HK-2 (cell line): ENCODE results near the gene TMEM191C.
"Not testable (repeated sequence)": the region's sequence is repeated elsewhere in the genome, so short reads cannot be mapped to it uniquely, and the experiment has no call there.

Experiments
- DNase-seq: peaks from one replicate; pipeline ENCODE4 v3.0.0-alpha.2; 2018; ENCODE audit not compliant: unreplicated experiment

The TMEM191C gene

GRCh38 chr22:21467337-21468193 is at the start of gene TMEM191C:
Gene TMEM191C, plus strand, starts transcription at chr22:21467387. Its CDS starts 73 bp downstream, at chr22:21467460.
- not testable (repeated sequence) for DNase-seq

DNA sequence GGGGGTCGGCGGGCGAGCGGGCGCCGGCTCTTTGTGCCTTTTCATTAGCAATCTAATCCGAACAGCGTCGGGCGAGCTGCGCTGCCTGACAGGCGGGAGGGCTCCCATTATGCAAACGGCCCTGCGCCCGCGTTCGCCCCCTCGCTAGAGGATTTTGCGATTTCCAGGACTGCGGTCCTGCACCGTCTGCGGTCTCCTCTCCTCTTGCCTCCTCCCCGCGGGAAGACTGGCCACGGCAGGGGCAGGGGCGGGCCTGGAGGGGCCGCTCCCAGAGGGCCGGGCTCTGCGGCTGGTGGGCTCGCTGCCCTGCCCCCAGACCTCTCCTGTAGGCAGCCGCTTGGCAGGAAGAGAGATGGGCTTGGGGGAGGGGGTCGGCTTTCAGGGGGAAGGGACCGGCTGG is 49.3 kb upstream of the TMEM191C start:
- DNase-seq = not testable (repeated sequence)

- DNase-seq = not testable (repeated sequence)
Measured at GRCh38 chr22:21418974-21419638, 48.1 kb upstream of the TMEM191C start.

GRCh38 chr22:21420180-21420763 is 46.9 kb upstream of the TMEM191C start:
- DNase-seq = not testable (repeated sequence)

DNA sequence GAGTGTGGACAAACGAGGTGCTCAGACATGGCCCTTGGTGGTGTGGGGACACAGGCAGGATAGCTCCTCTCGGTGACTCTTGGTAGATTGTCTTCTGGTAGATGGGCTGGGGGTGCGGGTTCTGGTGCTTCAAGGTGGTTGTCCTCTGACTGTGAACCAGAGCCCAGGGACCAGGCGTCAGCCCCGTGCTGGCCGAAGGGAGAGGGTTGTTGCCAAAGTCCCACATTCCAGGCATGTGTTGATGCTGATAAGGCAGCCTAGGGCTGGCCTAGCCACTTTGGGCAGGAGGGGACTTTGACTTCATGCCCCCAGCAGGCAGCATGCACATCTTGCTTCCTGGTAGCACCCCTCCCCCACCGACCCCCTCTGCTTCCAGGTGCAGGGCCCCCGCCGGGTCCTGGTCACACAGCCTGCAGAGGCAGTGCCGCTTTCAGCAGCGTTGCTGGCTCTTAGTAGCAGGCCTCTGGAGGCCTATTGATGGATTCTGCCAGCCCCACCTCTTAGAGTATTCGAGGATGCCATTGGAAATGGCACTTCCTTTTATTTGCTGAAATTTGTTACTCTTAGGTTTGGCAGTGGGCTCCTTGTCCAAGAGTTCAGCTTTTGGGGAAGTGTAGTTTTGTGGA is 43.0 kb upstream of the TMEM191C start:
- not testable (repeated sequence) for DNase-seq

DNA sequence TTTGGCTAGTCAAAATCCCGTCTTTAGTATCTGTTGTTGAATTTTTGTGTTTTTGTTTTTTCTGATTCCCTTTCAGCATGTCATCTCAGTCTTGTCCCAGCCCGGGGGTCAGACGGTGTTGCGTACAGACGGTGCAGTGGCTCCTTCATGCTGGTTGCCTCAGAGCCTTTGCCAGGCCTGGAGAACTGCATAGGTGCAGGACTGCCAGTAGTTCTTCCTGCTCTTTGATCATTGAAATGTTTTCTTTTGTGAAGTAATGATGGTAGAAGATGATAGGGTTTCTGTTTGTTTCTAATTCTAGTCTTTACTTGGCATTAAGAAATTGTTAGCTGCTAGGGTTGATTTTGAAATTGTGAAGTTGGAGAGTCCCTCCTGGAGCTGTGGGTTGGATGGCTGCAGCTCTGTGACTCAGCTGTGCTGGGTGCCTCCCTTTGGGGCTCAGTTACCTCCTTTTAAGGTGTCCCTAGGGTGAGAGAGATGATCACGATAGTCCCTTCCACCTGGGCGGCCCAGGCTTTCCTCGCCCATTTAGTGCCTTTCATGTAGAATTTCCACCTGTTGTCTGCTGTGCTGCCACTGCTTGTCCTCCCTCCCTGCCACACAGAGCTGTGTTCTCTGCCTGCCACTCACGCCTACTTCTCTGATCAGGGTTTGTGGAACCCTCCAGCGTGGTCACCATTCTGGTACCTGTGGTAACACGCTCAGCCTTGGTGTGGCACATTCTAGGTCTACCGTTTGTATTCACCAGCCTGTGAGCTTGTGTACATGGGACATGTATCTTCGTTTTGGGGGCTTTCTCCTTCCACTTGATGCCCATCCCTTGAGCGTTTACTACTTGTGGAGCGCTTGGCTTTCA is 32.6 kb upstream of the TMEM191C start:
- not testable (repeated sequence) for DNase-seq

DNA sequence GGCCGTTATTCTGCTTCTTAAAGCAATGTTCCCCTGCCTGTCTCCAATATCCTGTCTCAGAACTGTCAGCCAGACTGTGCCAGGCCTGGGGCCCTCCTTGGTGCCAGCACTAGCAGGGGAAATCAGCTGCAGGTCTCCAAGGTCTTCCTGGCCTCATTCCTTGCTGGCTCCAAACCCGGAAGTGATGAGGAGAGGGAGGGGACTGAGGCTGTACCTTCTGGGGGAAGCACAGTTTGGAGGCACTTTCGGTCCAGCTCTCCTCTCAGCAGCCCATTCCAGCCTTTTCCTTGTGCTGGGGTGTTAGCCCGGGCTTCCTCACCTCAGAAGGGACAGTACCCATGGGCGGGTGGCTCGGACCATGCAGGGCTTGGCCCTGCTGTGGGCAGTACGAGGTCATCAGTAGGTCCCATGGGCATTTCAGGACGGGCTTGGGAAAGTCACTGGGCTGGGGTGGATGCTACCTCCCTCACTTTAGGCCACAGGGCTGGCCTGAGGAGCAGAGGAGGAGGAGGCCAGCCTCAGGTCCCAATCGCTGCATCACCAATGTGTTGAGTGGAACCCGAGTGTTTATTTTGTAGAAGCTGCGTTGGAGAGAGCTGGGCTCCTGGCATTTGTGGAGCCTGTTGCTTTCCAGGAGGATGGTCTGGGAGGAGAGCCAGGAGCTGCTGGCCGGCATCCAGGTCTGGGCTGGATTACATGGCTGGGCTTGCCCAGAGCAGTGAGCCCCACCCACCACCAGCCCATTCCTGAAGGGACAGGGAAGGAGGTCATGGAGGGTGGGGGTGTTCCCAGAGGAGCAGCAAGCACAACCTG is 31.0 kb upstream of the TMEM191C start:
- DNase-seq = not testable (repeated sequence)

DNA sequence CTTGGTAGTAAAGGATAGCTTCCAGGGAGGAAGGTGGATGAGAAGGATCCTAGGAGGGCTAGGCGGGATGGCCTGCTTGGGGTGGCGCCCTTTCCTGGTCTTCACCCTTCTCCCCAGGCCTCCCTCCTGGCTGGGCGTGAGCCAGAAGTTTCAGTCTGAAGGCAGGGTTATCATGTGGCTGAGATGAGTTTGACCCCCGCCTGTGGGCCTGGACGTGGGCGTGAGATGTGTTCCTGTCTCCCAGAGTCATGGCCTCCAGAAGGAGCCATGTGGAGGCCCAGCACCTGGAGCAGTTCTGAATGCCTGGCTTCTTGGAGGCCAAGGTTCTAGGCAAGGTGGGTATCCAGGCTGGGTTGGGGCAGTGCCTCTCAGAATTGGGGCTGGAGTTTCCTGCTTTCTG is 29.2 kb upstream of the TMEM191C start:
- DNase-seq = not testable (repeated sequence)

- DNase-seq = not testable (repeated sequence)
Measured at GRCh38 chr22:21440018-21440636, 27.1 kb upstream of the TMEM191C start.

DNA sequence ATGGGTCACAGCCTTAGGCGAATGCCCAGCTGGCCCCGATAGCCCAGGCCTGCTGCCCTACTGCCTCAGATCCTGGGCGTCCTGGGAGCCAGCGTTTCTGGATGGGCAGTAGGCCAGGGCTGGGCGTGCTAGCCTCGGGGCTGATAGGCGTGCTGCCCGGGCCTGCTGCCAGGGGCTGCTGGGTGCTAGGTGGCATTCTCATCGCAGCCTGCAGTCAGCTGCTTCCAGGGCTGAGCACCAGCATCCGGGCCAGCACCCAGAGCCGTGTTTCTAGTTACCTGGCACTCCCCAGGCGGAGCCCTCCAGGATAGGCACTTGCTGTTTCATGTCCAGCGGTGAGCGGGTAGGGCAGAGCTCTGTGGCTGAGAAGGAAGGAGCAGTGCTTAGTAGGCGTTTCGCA is 26.5 kb upstream of the TMEM191C start:
- not testable (repeated sequence) for DNase-seq

- not testable (repeated sequence) for DNase-seq
Measured at GRCh38 chr22:21441170-21441569, 26.0 kb upstream of the TMEM191C start.

DNA sequence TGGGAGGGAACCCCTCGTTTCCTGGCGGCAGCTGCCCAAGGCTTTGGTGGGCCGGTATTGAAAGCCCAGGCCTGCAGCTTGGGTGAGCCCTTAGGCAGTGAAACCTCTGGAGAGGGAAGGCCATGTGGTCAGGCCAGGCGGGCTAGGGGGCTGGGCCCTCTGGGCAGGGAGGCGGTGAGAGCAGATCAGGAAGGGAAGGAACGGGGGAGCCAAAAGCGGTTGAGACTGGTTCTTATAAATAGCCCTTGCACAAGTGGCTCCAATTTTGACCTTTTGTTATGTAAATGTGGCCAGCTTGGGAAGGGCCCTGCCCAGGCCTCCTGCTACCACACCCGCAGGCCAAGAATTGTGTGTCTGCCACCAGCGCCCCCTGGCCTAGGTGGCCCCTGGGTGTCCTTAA is 25.1 kb upstream of the TMEM191C start:
- not testable (repeated sequence) for DNase-seq

DNA sequence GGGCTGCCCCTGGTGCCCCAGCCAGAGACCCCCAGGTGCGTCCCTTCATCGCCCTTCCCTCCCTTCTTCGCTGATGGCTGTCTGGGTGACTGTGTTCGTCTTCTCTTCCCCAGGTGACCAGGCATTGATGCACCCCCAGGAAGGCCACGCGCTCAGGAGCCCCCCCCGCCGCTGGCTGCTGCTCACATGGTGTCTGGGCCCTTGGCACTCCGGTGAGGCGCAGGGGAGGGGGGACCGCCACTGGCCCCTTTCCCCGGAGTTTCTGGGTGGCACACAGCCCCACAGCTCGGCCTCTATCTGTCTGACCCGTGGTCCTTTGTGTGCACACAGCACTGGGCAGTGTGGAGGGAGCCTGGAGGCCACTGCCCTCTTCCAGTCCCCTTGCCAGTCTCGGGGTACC is 24.5 kb upstream of the TMEM191C start:
- DNase-seq = not testable (repeated sequence)

DNA sequence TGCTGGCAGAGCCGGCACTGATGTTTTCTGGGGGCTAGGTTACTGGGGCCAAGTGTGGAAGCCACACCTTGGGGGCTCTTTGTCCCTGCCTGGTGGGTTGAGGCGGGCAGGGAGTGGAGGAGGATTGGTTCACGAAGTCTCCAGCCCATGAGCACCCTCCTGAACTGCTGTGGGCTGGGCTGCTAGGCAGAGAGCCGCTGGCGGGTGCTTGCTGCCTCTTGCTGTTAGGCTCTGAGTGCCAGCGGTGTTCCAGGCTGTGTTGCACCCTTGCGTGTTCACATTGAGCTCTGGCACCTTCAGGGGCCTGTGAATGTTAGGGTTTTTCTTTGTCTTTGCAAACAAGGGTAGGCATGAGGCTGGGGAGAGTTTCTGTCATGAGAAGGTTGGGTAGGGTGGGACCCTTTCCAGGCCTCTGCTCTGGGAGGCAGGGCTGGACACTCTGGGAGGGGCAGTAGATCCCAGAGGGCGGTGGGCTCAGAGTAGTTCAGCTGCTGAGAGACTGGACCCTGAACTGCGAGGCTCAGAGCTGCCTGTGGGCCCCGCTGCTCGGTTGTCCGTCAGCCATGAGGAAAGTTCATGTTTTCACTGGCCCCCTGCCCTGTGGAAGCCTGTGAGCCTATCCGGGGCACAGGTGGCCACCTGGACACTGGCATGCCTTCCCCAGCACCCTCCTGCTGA is 24.0 kb upstream of the TMEM191C start:
- DNase-seq = no peak

DNA sequence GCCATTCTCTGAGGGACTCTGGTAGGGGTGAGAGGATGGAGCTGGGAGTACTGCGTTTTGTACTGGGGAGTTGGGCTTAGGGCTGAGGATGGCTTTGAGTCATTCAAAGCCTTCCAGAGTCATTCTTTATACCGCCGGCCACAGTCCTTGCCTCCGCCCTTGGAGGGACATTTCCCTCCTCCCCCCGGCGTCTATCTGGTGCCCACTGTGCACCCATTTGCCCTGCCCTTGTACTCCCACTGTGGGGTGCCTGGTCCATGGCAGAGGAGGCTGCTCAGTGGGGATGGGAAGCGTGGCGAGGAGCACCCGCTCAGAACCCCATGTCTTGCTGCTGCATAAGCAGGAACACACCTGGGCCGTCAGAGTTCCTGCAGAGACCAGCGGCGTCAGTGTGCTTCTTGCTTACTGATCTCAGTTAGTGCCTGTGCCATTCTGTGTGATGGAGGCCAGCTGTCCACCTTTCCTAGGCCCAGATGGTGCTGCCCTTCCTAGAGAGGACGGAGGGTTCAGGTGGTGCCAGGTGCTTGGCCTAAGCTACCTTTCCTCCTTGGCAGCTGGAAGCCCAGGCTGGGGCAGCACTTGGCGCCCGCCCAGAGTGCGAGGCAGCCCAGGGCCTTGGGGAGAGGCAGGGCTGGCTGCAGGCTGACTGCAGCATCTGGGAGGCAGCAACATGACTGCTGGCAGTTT is 23.3 kb upstream of the TMEM191C start:
- no peak for DNase-seq

GRCh38 chr22:21444701-21445436 is 22.3 kb upstream of the TMEM191C start:
- no peak for DNase-seq

DNA sequence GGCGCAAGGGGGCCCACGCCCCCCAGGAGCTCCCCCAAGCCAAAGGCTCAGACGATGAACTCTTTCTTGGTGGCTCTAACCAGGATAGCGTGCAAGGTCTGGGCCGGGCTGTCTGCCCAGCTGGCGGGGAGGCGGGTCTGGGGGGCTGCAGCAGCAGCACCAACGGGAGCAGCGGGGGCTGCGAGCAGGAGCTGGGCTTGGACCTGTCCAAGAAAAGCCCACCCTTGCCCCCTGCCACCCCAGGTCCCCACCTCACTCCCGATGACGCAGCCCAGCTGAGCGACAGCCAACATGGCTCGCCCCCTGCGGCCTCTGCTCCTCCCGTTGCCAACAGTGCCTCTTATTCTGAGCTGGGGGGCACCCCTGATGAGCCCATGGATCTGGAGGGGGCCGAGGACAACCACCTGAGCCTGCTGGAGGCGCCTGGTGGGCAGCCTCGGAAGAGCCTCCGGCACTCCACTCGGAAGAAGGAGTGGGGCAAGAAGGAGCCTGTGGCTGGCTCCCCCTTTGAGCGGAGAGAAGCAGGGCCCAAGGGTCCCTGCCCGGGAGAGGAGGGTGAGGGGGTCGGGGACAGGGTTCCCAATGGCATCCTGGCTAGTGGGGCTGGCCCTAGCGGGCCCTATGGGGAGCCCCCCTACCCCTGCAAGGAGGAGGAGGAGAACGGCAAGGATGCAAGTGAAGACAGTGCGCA is 21.6 kb upstream of the TMEM191C start:
- no peak for DNase-seq
